Measurements from ENCODE around the gene RLBP1. TPM values are rescaled to one million over a fixed set of nuclear protein-coding genes. Genes with fewer than 3 reads are reported as not detected.
A peak's percentile ranks its signal among the peaks of the same experiment; 100 is the strongest.

The RLBP1 gene
- total and polyA plus RNA-seq, 2 experiments from 2014 or later = not detected

DNA sequence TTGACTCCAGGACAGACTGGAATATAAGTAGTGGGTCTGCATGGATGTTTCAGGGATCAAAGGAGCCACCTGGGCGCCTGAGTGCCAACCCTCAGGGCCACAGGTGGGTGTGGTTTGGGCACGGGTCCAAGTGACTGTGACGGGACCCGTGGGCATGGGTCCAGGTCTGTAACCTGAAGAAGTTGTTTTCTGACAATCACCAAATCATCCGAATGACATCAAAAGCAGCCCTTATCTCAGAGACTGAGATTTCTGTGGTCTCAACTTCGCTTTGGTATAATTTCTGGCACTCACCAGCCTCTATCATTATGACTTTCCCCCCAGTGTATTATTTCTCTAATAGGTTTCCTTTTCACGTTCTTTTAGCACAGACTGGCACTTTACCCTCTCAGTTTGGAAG, 24.4 kb downstream of the RLBP1 start:
- H2AFZ ChIP-seq = no peak overlapping the region
- H3K79me2 ChIP-seq (replicated peaks; ENCODE audit: insufficient read depth) = no peaks in the 10 kb centered on the region
- no peaks in the 10 kb centered on the region for H3K9me2 ChIP-seq (ENCODE audit: insufficient read depth)
- no peaks in the 10 kb centered on the region for H4K20me1 ChIP-seq (replicated peaks; ENCODE audit: insufficient read depth)
- Mint-ChIP-seq H3K4me3 (0 out of 3 replicates have a peak overlapping the region, but pooled peaks have one; percentile 9), H3K36me3 (ENCODE audit: low read depth) (peaks cover 8% of the 10 kb centered on the region; the same call in 2 of the 3 replicates), H3K9me3 (no peaks in the 10 kb centered on the region), H3K4me1 (peaks cover 59% of the 10 kb centered on the region), H3K27me3 (ENCODE audit: insufficient read depth, low read depth, poor library complexity) (no peaks in the 10 kb centered on the region), H3K27ac (peak overlapping the region; percentile 72)
- no peak for DNase-seq (ENCODE audit: low spot score)
- peak overlapping the region; percentile 56; the same call in 1 of the 2 replicates for H3K4me2 ChIP-seq
- H3K27me3 ChIP-seq (ENCODE audit: insufficient read depth) = no peaks in the 10 kb centered on the region
- TF ChIP-seq STAT1 (IDR thresholded peaks at IDR 0.05; ENCODE audit: unreplicated experiment) (no peak), CTCF (conservative IDR thresholded peaks at IDR 0.05; ENCODE audit: low read depth in 2 of 2) (no peak), EZH2 (IDR thresholded peaks at IDR 0.05; ENCODE audit: low read depth, unreplicated experiment) (no peak), ZNF331 (CRISPR knock-in tag; IDR thresholded peaks at IDR 0.05; ENCODE audit: low read depth) (no peak), JUNB (IDR thresholded peaks at IDR 0.05; ENCODE audit: unreplicated experiment) (no peak), ETS1 (IDR thresholded peaks at IDR 0.05) (no peak)
- TF ChIP-seq, protein P1, sequence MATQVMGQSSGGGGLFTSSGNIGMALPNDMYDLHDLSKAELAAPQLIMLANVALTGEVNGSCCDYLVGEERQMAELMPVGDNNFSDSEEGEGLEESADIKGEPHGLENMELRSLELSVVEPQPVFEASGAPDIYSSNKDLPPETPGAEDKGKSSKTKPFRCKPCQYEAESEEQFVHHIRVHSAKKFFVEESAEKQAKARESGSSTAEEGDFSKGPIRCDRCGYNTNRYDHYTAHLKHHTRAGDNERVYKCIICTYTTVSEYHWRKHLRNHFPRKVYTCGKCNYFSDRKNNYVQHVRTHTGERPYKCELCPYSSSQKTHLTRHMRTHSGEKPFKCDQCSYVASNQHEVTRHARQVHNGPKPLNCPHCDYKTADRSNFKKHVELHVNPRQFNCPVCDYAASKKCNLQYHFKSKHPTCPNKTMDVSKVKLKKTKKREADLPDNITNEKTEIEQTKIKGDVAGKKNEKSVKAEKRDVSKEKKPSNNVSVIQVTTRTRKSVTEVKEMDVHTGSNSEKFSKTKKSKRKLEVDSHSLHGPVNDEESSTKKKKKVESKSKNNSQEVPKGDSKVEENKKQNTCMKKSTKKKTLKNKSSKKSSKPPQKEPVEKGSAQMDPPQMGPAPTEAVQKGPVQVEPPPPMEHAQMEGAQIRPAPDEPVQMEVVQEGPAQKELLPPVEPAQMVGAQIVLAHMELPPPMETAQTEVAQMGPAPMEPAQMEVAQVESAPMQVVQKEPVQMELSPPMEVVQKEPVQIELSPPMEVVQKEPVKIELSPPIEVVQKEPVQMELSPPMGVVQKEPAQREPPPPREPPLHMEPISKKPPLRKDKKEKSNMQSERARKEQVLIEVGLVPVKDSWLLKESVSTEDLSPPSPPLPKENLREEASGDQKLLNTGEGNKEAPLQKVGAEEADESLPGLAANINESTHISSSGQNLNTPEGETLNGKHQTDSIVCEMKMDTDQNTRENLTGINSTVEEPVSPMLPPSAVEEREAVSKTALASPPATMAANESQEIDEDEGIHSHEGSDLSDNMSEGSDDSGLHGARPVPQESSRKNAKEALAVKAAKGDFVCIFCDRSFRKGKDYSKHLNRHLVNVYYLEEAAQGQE (IDR thresholded peaks at IDR 0.05; ENCODE audit: unreplicated experiment) = no peak
- TF ChIP-seq, protein P2, sequence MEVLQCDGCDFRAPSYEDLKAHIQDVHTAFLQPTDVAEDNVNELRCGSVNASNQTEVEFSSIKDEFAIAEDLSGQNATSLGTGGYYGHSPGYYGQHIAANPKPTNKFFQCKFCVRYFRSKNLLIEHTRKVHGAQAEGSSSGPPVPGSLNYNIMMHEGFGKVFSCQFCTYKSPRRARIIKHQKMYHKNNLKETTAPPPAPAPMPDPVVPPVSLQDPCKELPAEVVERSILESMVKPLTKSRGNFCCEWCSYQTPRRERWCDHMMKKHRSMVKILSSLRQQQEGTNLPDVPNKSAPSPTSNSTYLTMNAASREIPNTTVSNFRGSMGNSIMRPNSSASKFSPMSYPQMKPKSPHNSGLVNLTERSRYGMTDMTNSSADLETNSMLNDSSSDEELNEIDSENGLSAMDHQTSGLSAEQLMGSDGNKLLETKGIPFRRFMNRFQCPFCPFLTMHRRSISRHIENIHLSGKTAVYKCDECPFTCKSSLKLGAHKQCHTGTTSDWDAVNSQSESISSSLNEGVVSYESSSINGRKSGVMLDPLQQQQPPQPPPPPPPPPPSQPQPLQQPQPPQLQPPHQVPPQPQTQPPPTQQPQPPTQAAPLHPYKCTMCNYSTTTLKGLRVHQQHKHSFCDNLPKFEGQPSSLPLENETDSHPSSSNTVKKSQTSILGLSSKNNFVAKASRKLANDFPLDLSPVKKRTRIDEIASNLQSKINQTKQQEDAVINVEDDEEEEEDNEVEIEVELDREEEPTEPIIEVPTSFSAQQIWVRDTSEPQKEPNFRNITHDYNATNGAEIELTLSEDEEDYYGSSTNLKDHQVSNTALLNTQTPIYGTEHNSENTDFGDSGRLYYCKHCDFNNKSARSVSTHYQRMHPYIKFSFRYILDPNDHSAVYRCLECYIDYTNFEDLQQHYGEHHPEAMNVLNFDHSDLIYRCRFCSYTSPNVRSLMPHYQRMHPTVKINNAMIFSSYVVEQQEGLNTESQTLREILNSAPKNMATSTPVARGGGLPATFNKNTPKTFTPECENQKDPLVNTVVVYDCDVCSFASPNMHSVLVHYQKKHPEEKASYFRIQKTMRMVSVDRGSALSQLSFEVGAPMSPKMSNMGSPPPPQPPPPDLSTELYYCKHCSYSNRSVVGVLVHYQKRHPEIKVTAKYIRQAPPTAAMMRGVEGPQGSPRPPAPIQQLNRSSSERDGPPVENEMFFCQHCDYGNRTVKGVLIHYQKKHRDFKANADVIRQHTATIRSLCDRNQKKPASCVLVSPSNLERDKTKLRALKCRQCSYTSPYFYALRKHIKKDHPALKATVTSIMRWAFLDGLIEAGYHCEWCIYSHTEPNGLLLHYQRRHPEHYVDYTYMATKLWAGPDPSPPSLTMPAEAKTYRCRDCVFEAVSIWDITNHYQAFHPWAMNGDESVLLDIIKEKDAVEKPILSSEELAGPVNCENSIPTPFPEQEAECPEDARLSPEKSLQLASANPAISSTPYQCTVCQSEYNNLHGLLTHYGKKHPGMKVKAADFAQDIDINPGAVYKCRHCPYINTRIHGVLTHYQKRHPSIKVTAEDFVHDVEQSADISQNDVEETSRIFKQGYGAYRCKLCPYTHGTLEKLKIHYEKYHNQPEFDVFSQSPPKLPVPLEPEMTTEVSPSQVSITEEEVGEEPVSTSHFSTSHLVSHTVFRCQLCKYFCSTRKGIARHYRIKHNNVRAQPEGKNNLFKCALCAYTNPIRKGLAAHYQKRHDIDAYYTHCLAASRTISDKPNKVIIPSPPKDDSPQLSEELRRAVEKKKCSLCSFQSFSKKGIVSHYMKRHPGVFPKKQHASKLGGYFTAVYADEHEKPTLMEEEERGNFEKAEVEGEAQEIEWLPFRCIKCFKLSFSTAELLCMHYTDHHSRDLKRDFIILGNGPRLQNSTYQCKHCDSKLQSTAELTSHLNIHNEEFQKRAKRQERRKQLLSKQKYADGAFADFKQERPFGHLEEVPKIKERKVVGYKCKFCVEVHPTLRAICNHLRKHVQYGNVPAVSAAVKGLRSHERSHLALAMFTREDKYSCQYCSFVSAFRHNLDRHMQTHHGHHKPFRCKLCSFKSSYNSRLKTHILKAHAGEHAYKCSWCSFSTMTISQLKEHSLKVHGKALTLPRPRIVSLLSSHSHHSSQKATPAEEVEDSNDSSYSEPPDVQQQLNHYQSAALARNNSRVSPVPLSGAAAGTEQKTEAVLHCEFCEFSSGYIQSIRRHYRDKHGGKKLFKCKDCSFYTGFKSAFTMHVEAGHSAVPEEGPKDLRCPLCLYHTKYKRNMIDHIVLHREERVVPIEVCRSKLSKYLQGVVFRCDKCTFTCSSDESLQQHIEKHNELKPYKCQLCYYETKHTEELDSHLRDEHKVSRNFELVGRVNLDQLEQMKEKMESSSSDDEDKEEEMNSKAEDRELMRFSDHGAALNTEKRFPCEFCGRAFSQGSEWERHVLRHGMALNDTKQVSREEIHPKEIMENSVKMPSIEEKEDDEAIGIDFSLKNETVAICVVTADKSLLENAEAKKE (CRISPR knock-in tag; IDR thresholded peaks at IDR 0.05) = no peak
- H3K36me3 ChIP-seq (ENCODE audit: insufficient read depth) = no peaks in the 10 kb centered on the region
- H3K4me3 ChIP-seq = no peak overlapping the region
- no peak for ATAC-seq
- H3F3A ChIP-seq (replicated peaks; ENCODE audit: low read depth) = no peaks in the 10 kb centered on the region
- peak overlapping the region; percentile 28 for H3K27ac ChIP-seq (ENCODE audit: low read depth)
- H3K4me1 ChIP-seq (ENCODE audit: insufficient read depth) = peaks cover 40% of the 10 kb centered on the region
